Upper lobe of right lung (tissue), 1 donor: ENCODE results near the gene GPR62. TPM values are rescaled to one million over a fixed set of nuclear protein-coding genes. Genes with fewer than 3 reads are reported as not detected.

Source experiments
- ATAC-seq: fragments of 200-7000 bp; cut with Tn5 transposase; one replicate; pipeline ENCODE4 v1.9.1; 2020; ENCODE audit warnings: mild to moderate bottlenecking, moderate library complexity
- DNase-seq: peaks from one replicate; pipeline ENCODE4 v3.0.0-alpha.2; 2020
- H3K27ac ChIP-seq: fragments of 200-600 bp; one replicate; pipeline ENCODE4 v1.8.0; 2022
- H3K27me3 ChIP-seq: fragments of 200-600 bp; one replicate; pipeline ENCODE4 v1.8.0; 2022; ENCODE audit warnings: mild to moderate bottlenecking
- H3K36me3 ChIP-seq: fragments of 200-600 bp; one replicate; pipeline ENCODE4 v1.8.0; 2022
- H3K4me1 ChIP-seq: fragments of 200-600 bp; one replicate; pipeline ENCODE4 v1.8.0; 2022
- H3K4me3 ChIP-seq: fragments of 200-600 bp; one replicate; pipeline ENCODE4 v1.8.0; 2022; ENCODE audit warnings: mild to moderate bottlenecking
- H3K9me3 ChIP-seq: fragments of 200-600 bp; one replicate; pipeline ENCODE4 v1.8.0; 2022
- CTCF ChIP-seq: fragments of 200-600 bp; IDR thresholded peaks from one replicate; pipeline ENCODE4 v1.8.0; 2022; ENCODE audit warnings: antibody characterized with exemption
- intact Hi-C: fragments of 100-400 bp; cut with DNase I; formaldehyde crosslinking; loops from one replicate; pipeline ENCODE4 v1.11.0; 2022
- total RNA-seq: library from RNA; stranded (reverse); fragmentation: NEBNext Ultra II Directional; extraction: Animal tissue kit (Norgen Biotek cat#: 25700); gene quantifications from one replicate; pipeline ENCODE4 v1.2.1, GENCODE V29; 2021
- donor health status: DM: no; HTN: yes; CAD: no; lungs with severe emphysema.

The GPR62 gene
- total RNA-seq, 1 donor from 2014 or later, result not detected

GRCh38 chr3:51968883-51969678 lies 13.9 kb downstream of the GPR62 start:
- intact Hi-C loops, result no loop called here
- Histone ChIP-seq H3K4me3 (no peak overlapping the region), H3K27me3 (no peaks in the 10 kb centered on the region), H3K9me3 (no peaks in the 10 kb centered on the region), H3K27ac (no peak overlapping the region), H3K4me1 (peaks cover 17% of the 10 kb centered on the region), H3K36me3 (no peaks in the 10 kb centered on the region)
- no peak for TF ChIP-seq CTCF
- DNase-seq, result no peak
- ATAC-seq, result no peak

DNA sequence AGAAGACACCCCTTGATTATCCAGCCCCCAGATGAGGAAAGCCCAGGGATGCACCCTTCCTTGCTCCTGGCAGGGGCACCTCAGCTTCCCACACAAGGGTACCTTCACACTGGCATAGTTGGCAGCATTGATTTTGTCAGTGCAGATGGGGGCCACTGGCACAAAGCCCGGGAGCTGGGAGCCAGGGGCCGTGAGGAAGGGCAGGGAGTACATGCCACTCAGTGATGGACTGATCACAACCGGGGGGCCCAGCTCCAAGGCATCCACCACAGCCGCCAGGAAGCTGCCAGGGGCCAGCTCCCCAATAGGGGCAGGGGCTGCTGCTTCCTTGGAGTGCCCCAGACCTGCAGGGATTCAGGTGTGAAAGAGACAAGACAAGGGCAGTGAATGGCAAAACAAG lies 14.7 kb downstream of the GPR62 start:
- intact Hi-C loops, result no loop called here
- Histone ChIP-seq H3K27ac (no peak overlapping the region), H3K27me3 (no peaks in the 10 kb centered on the region), H3K4me1 (peaks cover 24% of the 10 kb centered on the region), H3K36me3 (no peaks in the 10 kb centered on the region), H3K9me3 (no peaks in the 10 kb centered on the region), H3K4me3 (no peak overlapping the region)
- ATAC-seq (no peak), DNase-seq (no peak)
- no peak for TF ChIP-seq CTCF

- H3K27me3 ChIP-seq, result no peaks in the 10 kb centered on the region
- H3K27ac ChIP-seq, result no peak overlapping the region
- intact Hi-C loops, result no loop called here
- no peak overlapping the region for H3K4me3 ChIP-seq
- H3K9me3 ChIP-seq, result no peaks in the 10 kb centered on the region
- no peak for TF ChIP-seq CTCF
- no peak for ATAC-seq
- no peak for DNase-seq
- H3K36me3 ChIP-seq, result no peaks in the 10 kb centered on the region
- H3K4me1 ChIP-seq, result peaks cover 27% of the 10 kb centered on the region
Measured at GRCh38 chr3:51970606-51971300, 15.6 kb downstream of the GPR62 start.

GRCh38 chr3:51971350-51971749 lies 16.2 kb downstream of the GPR62 start:
- TF ChIP-seq CTCF, result no peak
- Histone ChIP-seq H3K27me3 (no peaks in the 10 kb centered on the region), H3K27ac (no peak overlapping the region), H3K9me3 (no peaks in the 10 kb centered on the region), H3K4me3 (no peak overlapping the region), H3K36me3 (no peaks in the 10 kb centered on the region), H3K4me1 (peaks cover 30% of the 10 kb centered on the region)
- intact Hi-C loops, result no loop called here
- DNase-seq, result no peak
- ATAC-seq, result no peak

- Histone ChIP-seq H3K27me3 (no peaks in the 10 kb centered on the region), H3K27ac (peak overlapping the region; percentile 93), H3K36me3 (no peaks in the 10 kb centered on the region), H3K9me3 (no peaks in the 10 kb centered on the region), H3K4me1 (peaks cover 21% of the 10 kb centered on the region), H3K4me3 (peak overlapping the region; percentile 72)
- peak; percentile 6 for TF ChIP-seq CTCF
- DNase-seq, result peak; percentile 74
- intact Hi-C loops, result no loop called here
- peak; percentile 11 for ATAC-seq
Measured at GRCh38 chr3:51974277-51974962, 19.2 kb downstream of the GPR62 start.
